ENCODE data around the gene USH2A. TPM values are rescaled to one million over a fixed set of nuclear protein-coding genes. Genes with fewer than 3 reads are reported as not detected.

Gene USH2A
- total RNA-seq, 1 donor from 2014 or later = 0.02 TPM

- Histone ChIP-seq H3K4me3 (ENCODE audit: insufficient read depth, low read depth, low read length) (no peak overlapping the region), H3K4me2 (ENCODE audit: low read length) (no peak overlapping the region), H4K20me1 (ENCODE audit: insufficient read depth, low read length) (no peaks in the 10 kb centered on the region), H2AFZ (ENCODE audit: low read depth, low read length) (no peak overlapping the region), H3K9ac (ENCODE audit: low read length) (no peak overlapping the region), H3K4me1 (ENCODE audit: insufficient read depth, low read length) (no peaks in the 10 kb centered on the region), H3K27me3 (ENCODE audit: insufficient read depth, low read length) (no peaks in the 10 kb centered on the region), H3K79me2 (ENCODE audit: insufficient read depth, low read length) (no peaks in the 10 kb centered on the region), H3K36me3 (ENCODE audit: insufficient read depth, low read length) (no peaks in the 10 kb centered on the region), H3K9me3 (ENCODE audit: insufficient read depth, low read depth, low read length) (no peaks in the 10 kb centered on the region), H3K27ac (ENCODE audit: low read depth, low read length) (no peak overlapping the region)
- Mint-ChIP-seq H3K9me3 (ENCODE audit: unreplicated experiment) (no peaks in the 10 kb centered on the region), H3K27ac (ENCODE audit: unreplicated experiment) (peak overlapping the region; percentile 81), H3K27me3 (ENCODE audit: low read depth, unreplicated experiment) (no peaks in the 10 kb centered on the region), H3K4me1 (ENCODE audit: low read depth, unreplicated experiment) (peaks cover 20% of the 10 kb centered on the region), H3K4me3 (ENCODE audit: unreplicated experiment) (no peak overlapping the region), H3K36me3 (ENCODE audit: low read depth, unreplicated experiment) (no peaks in the 10 kb centered on the region)
- TF ChIP-seq CTCF (IDR thresholded peaks at IDR 0.05; ENCODE audit: insufficient read depth, low read depth, low read length) (no peak), EZH2 (IDR thresholded peaks at IDR 0.05; ENCODE audit: insufficient read depth, low read length) (no peak)
- no peak for DNase-seq (ENCODE audit: low read depth)
- no peak for FAIRE-seq
These were observed 390.2 kb downstream of the USH2A start for GRCh38 chr1:216032961-216033614.

- TF ChIP-seq EZH2 (IDR thresholded peaks at IDR 0.05; ENCODE audit: insufficient read depth, low read length) = no peak
- no peak for TF ChIP-seq CTCF (IDR thresholded peaks at IDR 0.05; ENCODE audit: insufficient read depth, low read depth, low read length)
- Histone ChIP-seq H3K4me3 (ENCODE audit: insufficient read depth, low read depth, low read length) (no peak overlapping the region), H3K4me1 (ENCODE audit: insufficient read depth, low read length) (no peaks in the 10 kb centered on the region), H3K4me2 (ENCODE audit: low read length) (no peak overlapping the region), H3K36me3 (ENCODE audit: insufficient read depth, low read length) (no peaks in the 10 kb centered on the region), H4K20me1 (ENCODE audit: insufficient read depth, low read length) (no peaks in the 10 kb centered on the region), H3K9me3 (ENCODE audit: insufficient read depth, low read depth, low read length) (no peaks in the 10 kb centered on the region), H3K9ac (ENCODE audit: low read length) (no peak overlapping the region), H3K27me3 (ENCODE audit: insufficient read depth, low read length) (no peaks in the 10 kb centered on the region), H2AFZ (ENCODE audit: low read depth, low read length) (no peak overlapping the region), H3K27ac (ENCODE audit: low read depth, low read length) (no peak overlapping the region), H3K79me2 (ENCODE audit: insufficient read depth, low read length) (no peaks in the 10 kb centered on the region)
- H3K27ac Mint-ChIP-seq (ENCODE audit: unreplicated experiment) = peak overlapping the region; percentile 81
- H3K4me1 Mint-ChIP-seq (ENCODE audit: low read depth, unreplicated experiment) = peaks cover 20% of the 10 kb centered on the region
- no peaks in the 10 kb centered on the region for H3K27me3 Mint-ChIP-seq (ENCODE audit: low read depth, unreplicated experiment)
- H3K4me3 Mint-ChIP-seq (ENCODE audit: unreplicated experiment) = no peak overlapping the region
- no peaks in the 10 kb centered on the region for H3K9me3 Mint-ChIP-seq (ENCODE audit: unreplicated experiment)
- H3K36me3 Mint-ChIP-seq (ENCODE audit: low read depth, unreplicated experiment) = no peaks in the 10 kb centered on the region
- FAIRE-seq = no peak
- no peak for DNase-seq (ENCODE audit: low read depth)
These were observed 391.0 kb downstream of the USH2A start for GRCh38 chr1:216032284-216032683.

GRCh38 chr1:216028631-216029030 is 394.6 kb downstream of the USH2A start:
- H3K9ac ChIP-seq (ENCODE audit: low read length) = no peak overlapping the region
- H3K27ac ChIP-seq (ENCODE audit: low read depth, low read length) = no peak overlapping the region
- no peaks in the 10 kb centered on the region for H4K20me1 ChIP-seq (ENCODE audit: insufficient read depth, low read length)
- no peak overlapping the region for H3K4me2 ChIP-seq (ENCODE audit: low read length)
- Mint-ChIP-seq H3K4me1 (ENCODE audit: low read depth, unreplicated experiment) (peaks cover 9% of the 10 kb centered on the region), H3K27ac (ENCODE audit: unreplicated experiment) (no peak overlapping the region), H3K9me3 (ENCODE audit: unreplicated experiment) (no peaks in the 10 kb centered on the region), H3K36me3 (ENCODE audit: low read depth, unreplicated experiment) (no peaks in the 10 kb centered on the region), H3K27me3 (ENCODE audit: low read depth, unreplicated experiment) (no peaks in the 10 kb centered on the region), H3K4me3 (ENCODE audit: unreplicated experiment) (no peak overlapping the region)
- H2AFZ ChIP-seq (ENCODE audit: low read depth, low read length) = no peak overlapping the region
- DNase-seq (ENCODE audit: low read depth) = no peak
- H3K9me3 ChIP-seq (ENCODE audit: insufficient read depth, low read depth, low read length) = no peaks in the 10 kb centered on the region
- no peaks in the 10 kb centered on the region for H3K79me2 ChIP-seq (ENCODE audit: insufficient read depth, low read length)
- H3K27me3 ChIP-seq (ENCODE audit: insufficient read depth, low read length) = no peaks in the 10 kb centered on the region
- no peak overlapping the region for H3K4me3 ChIP-seq (ENCODE audit: insufficient read depth, low read depth, low read length)
- H3K4me1 ChIP-seq (ENCODE audit: insufficient read depth, low read length) = no peaks in the 10 kb centered on the region
- FAIRE-seq = no peak
- no peaks in the 10 kb centered on the region for H3K36me3 ChIP-seq (ENCODE audit: insufficient read depth, low read length)
- TF ChIP-seq EZH2 (IDR thresholded peaks at IDR 0.05; ENCODE audit: insufficient read depth, low read length) (no peak), CTCF (IDR thresholded peaks at IDR 0.05; ENCODE audit: insufficient read depth, low read depth, low read length) (no peak)
